GM20431 (cell line): ENCODE results near the gene FHDC1.
"Not testable (repeated sequence)": the region's sequence is repeated elsewhere in the genome, so short reads cannot be mapped to it uniquely, and the experiment has no call there.

Experiments used
- in situ Hi-C: fragments of 300-500 bp; cut with MseI, MboI; formaldehyde crosslinking; loops from one replicate; pipeline ENCODE4 v1.15.0; 2020; ENCODE audit warnings: low sequenced_read_pairs; ENCODE audit not compliant: unreplicated experiment

Gene FHDC1

DNA sequence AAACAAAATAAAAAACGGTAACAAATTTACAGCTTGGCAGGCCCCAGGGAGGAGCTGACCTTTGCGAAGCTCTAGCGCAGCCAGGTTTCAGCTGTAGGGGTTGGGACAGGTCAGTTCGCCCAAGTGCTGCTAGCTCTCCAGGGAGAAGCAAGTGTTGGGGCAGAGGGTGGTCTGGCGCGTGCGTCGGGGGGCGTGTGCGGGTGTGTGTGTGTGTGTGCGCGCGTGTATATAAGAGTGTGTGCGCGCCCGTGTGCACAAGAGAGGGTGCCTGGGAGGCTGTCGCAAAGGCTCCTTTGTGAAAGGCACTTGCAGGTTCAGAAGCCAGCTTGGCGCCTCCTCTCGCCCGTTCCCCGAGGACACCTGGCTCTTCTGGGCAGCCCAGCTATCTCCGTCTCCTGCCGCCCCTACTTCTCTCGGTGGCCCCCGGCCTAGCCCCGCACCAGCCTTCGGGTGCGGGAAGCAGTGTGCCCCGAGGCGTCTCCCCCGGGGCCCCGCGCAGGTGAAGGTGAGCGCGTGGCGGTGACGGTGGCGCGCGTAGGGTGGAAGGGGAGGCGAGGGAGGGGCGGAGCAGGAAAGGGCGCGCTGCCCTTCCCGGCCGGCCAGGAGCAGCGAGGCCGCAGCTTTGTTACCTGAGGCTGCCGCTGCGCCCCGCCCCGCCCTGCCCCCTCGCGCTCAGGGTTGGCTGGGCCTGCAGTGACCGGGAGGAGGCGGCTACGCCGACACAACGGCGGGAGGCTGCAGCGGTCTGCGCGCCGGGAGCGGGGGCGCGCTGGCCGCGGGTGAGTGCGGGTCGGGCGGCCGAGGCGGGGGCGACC lies at the start of gene FHDC1:
Gene FHDC1 (plus strand): TSS at position 693 of the 815 bp plus-strand sequence. CDS start 6,735 bp downstream, outside the sequence.
- in situ Hi-C loops, result no loop called here

GRCh38 chr4:152887981-152888380 lies 48.1 kb upstream of the FHDC1 start:
- in situ Hi-C loops, result no loop called here

DNA sequence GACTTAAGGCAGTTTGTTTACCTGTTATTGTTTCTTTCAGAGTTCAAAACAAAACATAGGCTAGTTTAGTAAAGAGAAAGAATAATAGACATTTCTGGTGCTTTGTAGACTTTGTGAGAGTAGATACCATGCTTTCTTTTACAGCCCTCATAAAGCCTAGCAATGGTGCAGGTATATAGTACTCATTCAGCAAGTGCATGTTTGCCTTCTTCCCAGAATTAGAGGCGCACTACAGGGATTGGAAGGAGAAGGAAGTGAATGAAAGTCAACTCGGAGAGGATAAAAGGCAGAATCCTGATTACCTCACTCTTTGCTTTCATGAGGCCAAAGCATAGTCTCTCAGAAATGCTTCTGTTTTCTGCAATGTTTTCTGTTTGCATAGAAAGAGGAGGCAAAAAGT lies 43.1 kb upstream of the FHDC1 start:
- in situ Hi-C loops, result no loop called here

DNA sequence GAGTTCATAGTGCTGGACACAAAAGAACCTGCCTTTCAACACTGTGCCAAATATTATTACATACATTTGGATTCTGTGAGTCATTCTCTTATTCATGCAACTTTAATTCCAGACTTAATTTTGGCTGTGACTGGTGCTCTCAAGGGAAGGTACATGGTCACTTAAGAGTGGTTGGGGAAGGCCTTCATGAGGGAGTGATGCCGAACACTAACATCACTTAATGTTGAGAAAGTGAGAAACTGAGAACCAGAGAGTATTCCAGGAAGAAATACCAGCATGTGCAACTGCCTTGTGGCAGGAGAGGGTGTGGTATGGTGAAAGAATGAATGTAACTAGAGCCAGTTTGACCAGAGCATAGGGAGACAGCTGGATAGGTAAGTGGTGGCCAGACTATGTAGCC lies 41.5 kb upstream of the FHDC1 start:
- in situ Hi-C loops, result no loop called here

DNA sequence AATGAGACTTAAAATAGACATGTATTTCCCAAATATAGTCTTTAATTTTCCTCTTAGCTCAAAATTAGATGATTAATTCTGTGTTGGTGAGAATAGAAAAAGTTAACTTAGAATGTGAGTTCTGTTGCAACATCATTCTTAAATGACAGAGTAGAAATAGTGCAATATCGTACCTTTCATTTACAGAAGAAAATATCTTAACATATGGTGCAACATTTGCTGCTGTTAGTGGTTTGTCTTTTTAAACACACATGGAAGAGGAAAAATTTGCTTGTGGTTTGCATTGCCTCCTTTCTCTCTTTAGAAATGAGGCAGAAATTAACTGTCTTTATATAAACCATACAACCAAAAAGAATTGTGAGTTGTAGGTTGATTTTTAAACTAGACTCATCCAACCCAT lies 39.3 kb upstream of the FHDC1 start:
- in situ Hi-C loops, result no loop called here

GRCh38 chr4:152898133-152898532 lies 38.0 kb upstream of the FHDC1 start:
- in situ Hi-C loops, result not testable (repeated sequence)

DNA sequence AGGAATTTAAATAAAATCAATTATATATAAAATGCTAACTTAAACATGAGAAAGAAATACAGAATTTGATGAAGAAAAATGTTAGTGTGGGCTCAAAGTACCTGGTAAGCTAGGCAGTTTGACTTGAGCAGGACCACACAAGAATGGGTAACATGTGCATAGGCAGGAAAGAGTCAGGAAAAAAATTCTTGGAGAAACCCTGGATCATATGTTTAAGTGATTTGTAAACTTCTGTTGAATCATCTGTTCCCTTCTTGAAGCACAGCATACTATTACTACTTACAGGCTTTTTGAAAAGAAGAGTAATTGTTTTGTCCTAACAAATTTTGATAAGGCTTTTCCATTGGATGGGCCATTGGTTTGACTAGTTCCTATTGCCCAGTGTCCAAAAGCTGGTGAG lies 37.5 kb upstream of the FHDC1 start:
- in situ Hi-C loops, result no loop called here

DNA sequence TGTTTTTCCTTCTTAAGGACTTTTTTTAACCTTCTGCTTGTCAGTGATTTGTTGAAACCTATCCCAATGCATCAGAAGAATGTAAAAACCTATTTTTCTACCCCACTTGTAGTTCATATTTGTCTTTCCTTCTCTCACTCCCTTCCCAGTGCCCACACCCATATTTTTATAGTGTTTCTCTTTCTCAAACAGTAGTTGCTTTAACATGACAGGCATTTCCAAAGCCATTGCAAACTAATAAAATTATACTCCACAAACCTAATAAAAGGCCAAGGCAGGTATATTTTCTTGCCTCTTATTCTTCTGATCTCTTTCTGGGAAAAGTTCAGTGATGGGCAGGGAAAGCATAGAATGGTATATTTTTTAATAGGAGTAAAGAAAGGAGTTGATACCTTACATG lies 35.7 kb upstream of the FHDC1 start:
- in situ Hi-C loops, result no loop called here

- in situ Hi-C loops, result no loop called here
These were observed 34.9 kb upstream of the FHDC1 start for GRCh38 chr4:152901205-152901604.

- in situ Hi-C loops, result no loop called here
These were observed 32.5 kb upstream of the FHDC1 start for GRCh38 chr4:152903658-152904057.

DNA sequence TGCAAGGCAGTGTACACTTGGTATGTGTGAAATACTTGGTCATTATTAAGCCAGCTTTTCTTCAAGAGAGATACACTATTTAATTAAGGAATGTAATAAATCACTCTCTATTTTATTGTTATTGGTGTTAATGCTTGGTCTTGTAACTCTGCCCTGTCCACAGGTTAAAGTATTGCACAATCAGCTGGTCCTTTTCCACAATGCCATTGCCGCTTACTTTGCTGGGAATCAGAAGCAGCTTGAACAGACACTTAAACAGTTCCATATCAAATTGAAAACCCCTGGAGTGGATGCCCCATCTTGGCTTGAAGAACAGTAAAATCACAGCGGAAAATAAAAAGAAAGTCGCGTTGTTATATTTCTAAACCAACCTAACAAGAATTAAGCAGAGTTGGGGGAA lies 26.2 kb upstream of the FHDC1 start:
- in situ Hi-C loops, result no loop called here

DNA sequence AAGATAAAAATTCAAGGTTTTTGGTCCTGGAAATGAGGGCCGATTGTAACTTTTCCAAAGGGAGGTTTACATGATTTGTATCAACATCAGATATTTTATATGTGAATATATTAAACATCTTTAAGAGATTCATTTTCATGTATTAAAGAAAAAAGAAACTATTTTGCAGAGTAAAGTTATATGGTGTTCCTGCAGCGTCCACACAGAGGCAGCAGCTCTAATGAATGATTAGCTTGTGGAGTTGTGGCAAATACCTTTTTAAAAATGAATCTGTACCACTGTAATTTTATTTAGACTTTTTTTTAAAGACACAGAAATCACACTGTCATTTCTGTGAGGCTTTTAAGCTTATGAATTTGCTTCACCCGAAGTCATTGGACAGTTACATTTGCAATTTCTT lies 25.6 kb upstream of the FHDC1 start:
- in situ Hi-C loops, result no loop called here

- in situ Hi-C loops, result no loop called here
These were observed 18.4 kb upstream of the FHDC1 start for GRCh38 chr4:152917543-152918395.

GRCh38 chr4:152919826-152920225 lies 16.3 kb upstream of the FHDC1 start:
- in situ Hi-C loops, result no loop called here

DNA sequence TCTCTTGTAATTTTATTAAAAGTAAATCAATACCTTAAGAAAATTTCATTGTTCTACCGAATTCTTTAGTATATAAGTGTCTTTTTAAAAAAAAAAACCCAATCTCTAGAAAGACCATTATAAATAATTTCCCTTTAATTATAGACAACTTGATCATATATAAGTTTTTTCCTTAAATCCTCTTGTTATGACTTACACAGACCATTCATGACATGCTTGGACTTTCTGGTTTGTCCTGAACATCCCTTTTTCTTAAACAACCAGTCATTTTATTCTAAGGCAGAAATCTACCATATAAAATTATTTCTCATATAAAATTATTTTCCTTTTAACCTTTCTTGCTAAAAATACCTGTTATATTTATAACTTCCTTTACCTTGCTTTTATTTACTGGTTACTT lies 15.4 kb upstream of the FHDC1 start:
- in situ Hi-C loops, result no loop called here

DNA sequence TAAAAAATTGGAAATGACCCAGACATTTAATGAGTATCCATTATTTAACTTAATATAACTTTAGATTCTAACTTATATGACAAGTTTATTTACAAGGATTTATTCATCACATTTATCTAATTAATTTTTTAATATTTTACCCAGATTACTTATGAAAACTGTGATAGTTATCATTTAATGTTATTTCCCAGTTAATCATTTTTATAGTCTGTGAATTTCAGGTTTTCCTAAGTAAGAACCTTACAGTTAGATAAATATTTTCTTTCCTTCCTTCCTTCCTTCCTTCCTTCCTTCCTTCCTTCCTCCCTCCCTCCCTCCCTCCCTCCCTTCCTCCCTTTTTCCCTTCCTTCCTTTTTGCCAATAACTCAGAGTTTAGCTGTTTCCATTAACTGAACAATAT lies 14.8 kb upstream of the FHDC1 start:
- in situ Hi-C loops, result no loop called here

- in situ Hi-C loops, result no loop called here
These were observed 10.3 kb upstream of the FHDC1 start for GRCh38 chr4:152925851-152926250.

DNA sequence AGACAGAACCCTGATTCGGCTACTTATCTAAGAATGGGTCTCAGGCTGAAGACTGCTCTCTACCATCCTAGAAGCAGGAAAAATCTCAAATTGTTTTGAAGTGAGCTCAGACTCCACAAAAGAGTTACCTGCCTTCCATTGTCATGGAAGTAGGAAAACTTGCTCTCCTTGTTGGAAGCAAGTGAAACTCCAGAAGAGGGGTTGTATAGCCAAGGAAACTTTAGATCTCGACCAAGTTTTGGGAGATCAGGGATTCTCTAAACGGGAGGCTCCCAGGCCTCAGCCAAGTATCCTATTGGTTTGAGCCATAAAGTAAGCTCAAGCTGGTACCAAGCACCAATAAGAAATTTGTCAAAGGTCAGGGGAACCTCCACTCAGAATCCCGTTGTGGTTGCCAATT lies 9.2 kb upstream of the FHDC1 start:
- in situ Hi-C loops, result no loop called here

DNA sequence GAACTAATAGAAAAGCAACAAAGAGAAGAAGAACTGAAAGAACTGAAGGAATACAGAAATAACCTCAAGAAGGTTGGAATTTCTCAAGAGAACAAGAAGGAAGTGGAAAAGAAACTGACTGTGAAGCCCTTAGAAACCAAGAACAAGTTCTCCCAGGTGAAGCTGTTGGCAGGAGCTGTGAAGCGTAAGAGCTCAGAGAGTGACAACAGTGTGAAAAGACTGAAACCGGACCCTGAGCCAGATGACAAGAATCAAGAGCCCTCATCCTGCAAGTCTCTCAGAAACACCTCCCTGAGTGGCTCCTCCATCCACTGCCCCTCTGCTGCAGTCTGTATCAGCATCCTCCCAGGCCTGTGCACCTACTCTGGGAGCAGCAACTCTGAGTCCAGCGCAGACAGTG lies 8.4 kb upstream of the FHDC1 start:
- in situ Hi-C loops, result no loop called here

GRCh38 chr4:152928286-152928685 lies 7.8 kb upstream of the FHDC1 start:
- in situ Hi-C loops, result no loop called here

GRCh38 chr4:152929888-152930287 lies 6.2 kb upstream of the FHDC1 start:
- in situ Hi-C loops, result no loop called here
